Heart left ventricle (tissue), 16 donors: ENCODE measurements around the gene CEP63. TPM values are rescaled to one million over a fixed set of nuclear protein-coding genes. Genes with fewer than 3 reads are reported as not detected.
A peak's percentile ranks its signal among the peaks of the same experiment; 100 is the strongest.

Experiments
- ATAC-seq, 4 donors: fragments of 200-7000 bp; cut with Tn5 transposase; one replicate each; pipeline ENCODE4 v1.9.1; 2020 to 2022; ENCODE audit warnings: moderate library complexity in 4 of 4, mild to moderate bottlenecking in 3 of 4, moderate number of reproducible peaks in 1 of 4
- DNase-seq, 5 donors: peaks; one replicate each; pipeline ENCODE4 v3.0.0-alpha.2; 2020
- H3K27ac ChIP-seq, 12 donors: fragments of 200-600 bp; sonication (generic) in 4 of 12; one replicate each; pipeline versions ENCODE4 v1.5.0 to v1.8.0; 2016 to 2022; ENCODE audit warnings: mild to moderate bottlenecking in 2 of 12
- H3K27me3 ChIP-seq, 9 donors: fragments of 200-600 bp; sonication (generic) in 2 of 9; one replicate each; pipeline versions ENCODE4 v1.5.1 to v1.8.0; 2016 to 2022; ENCODE audit warnings: mild to moderate bottlenecking in 3 of 9
- H3K36me3 ChIP-seq, 9 donors: fragments of 200-600 bp; sonication (generic) in 2 of 9; one replicate each; pipeline versions ENCODE4 v1.5.0 to v1.8.0; 2018 to 2022; ENCODE audit warnings: mild to moderate bottlenecking in 2 of 9
- H3K4me1 ChIP-seq, 12 donors: fragments of 200-600 bp; sonication (generic) in 4 of 12; one replicate each; pipeline versions ENCODE4 v1.5.0 to v1.8.0; 2016 to 2022; ENCODE audit warnings: mild to moderate bottlenecking in 3 of 12
- H3K4me3 ChIP-seq, 12 donors: fragments of 200-600 bp; sonication (generic) in 4 of 12; one replicate each; pipeline versions ENCODE4 v1.5.0 to v1.8.0; 2017 to 2022; ENCODE audit warnings: mild to moderate bottlenecking in 9 of 12, moderate library complexity in 4 of 12
- H3K9me3 ChIP-seq, 12 donors: fragments of 200-600 bp; sonication (generic) in 4 of 12; one replicate each; pipeline versions ENCODE4 v1.5.0 to v1.8.0; 2016 to 2022; ENCODE audit warnings: mild to moderate bottlenecking in 1 of 12
- POLR2A ChIP-seq, 2 donors: fragments of 450-650 bp; IDR thresholded peaks; one replicate each; pipeline ENCODE4 v1.6.1; 2017; ENCODE audit warnings: antibody characterized with exemption in 2 of 2, mild to moderate bottlenecking in 2 of 2, moderate library complexity in 2 of 2
- WGBS, 4 donors: extraction: QIAGEN DNeasy Blood & Tissue Kit in 2 of 4; methylation state at CpG; one replicate each; pipeline versions ENCODE4 v1.1.5 to v1.1.7; 2013 to 2018; 5-methylcytosine and 5-hydroxymethylcytosine counted together
- intact Hi-C, 10 donors: fragments of 100-400 bp; cut with DNase I; formaldehyde crosslinking; loops; one replicate each; pipeline versions ENCODE4 v1.11.1 to v1.14.2; 2022
- long read RNA-seq, 3 donors: library from polyadenylated mRNA; unstranded; transcript quantifications; one replicate each; pipeline ENCODE4 v2.0.0, GENCODE V29; 2020 to 2021
- polyA plus RNA-seq, 2 donors: library from polyadenylated mRNA; stranded (reverse); fragments of 200-250 nt; gene quantifications; one replicate each; pipeline ENCODE4 v1.2.3, GENCODE V29; 2013
- total RNA-seq, 9 donors: library from RNA; depleted of rRNA in 2 of 9; stranded (reverse); fragments of >200 nt in 2 of 9; fragmentation: NEBNext Ultra II Directional in 3 of 9; extraction: Animal tissue kit (Norgen Biotek cat#: 25700) in 3 of 9; gene quantifications; one replicate each; pipeline versions ENCODE4 v1.1.0 to v1.2.4, GENCODE V29; 2016 to 2023
- TF ChIP-seq, protein P1 (sequence below), 12 donors: fragments of 200-600 bp; sonication (generic) in 4 of 12; IDR thresholded peaks; one replicate each; pipeline versions ENCODE4 v1.5.0 to v1.8.0; 2018 to 2022; ENCODE audit warnings: antibody characterized with exemption in 12 of 12, mild to moderate bottlenecking in 5 of 12
- donor health status: ischemic (EF 13 %, LVEDD 7.1; RV severe dilation, severe dysfunction).
- donor health status: healthy with polysubstance abuse.
- donor health status: DM: no; HTN: yes; CAD: no.
- donor health status: DM: no; HTN: no; CAD: no.
- donor health status: ischemic (EF 25% LVEDD 6.9; RV normal size, moderate dysfunction).
- donor health status: ischemic (EF 25% LVEDD 5.7; RV mildly dilated, moderate dysfunction).
- donor health status: healthy.
- donor health status: DM: yes; HTN: yes; CAD: no.
- donor health status: ischemic (EF 35%, LVEDD 5.7; RV mildly dilated, moderate dysfunction).
- donor health status: nonischemic (EF 11% LVEDD 7.7; RV severe dilation, severe dysfunction).
- donor health status: DM: yes; HTN: yes; CAD: no.
- donor health status: PGD.
- donor health status: ischemic (EF 29% LVEDD 5.4; RV normal size, mild dysfunction).
- donor health status: nonischemic (EF 23%, LVEDD 6.1; RV moderate dilation, normal function).

The CEP63 gene
- total RNA-seq (10 to 100 TPM; 19.1 to 35.3 (median 30.3) TPM), polyA plus RNA-seq (10 to 100 TPM; 27.0 to 27.2 TPM)
- long read RNA-seq, donor 1, transcript CEP63-201 (12 exons, 2,056 nt), result major isoform, 14 of 54 reads
- long read RNA-seq, donor 1, partial matches to known transcripts, result 23 of 54 reads
- long read RNA-seq, donor 1, other reads (novel, unspliced or antisense), result 13 of 54 reads
- long read RNA-seq, donor 2, transcript CEP63-201 (12 exons, 2,056 nt), result major isoform, 10 of 79 reads
- long read RNA-seq, donor 2, partial matches to known transcripts, result 47 of 79 reads
- long read RNA-seq, donor 2, other reads (novel, unspliced or antisense), result 20 of 79 reads
- long read RNA-seq, donor 3, transcript CEP63-201 (12 exons, 2,056 nt), result major isoform, 6 of 36 reads
- long read RNA-seq, donor 3, partial matches to known transcripts, result 15 of 36 reads
- long read RNA-seq, donor 3, other reads (novel, unspliced or antisense), result 12 of 36 reads

DNA sequence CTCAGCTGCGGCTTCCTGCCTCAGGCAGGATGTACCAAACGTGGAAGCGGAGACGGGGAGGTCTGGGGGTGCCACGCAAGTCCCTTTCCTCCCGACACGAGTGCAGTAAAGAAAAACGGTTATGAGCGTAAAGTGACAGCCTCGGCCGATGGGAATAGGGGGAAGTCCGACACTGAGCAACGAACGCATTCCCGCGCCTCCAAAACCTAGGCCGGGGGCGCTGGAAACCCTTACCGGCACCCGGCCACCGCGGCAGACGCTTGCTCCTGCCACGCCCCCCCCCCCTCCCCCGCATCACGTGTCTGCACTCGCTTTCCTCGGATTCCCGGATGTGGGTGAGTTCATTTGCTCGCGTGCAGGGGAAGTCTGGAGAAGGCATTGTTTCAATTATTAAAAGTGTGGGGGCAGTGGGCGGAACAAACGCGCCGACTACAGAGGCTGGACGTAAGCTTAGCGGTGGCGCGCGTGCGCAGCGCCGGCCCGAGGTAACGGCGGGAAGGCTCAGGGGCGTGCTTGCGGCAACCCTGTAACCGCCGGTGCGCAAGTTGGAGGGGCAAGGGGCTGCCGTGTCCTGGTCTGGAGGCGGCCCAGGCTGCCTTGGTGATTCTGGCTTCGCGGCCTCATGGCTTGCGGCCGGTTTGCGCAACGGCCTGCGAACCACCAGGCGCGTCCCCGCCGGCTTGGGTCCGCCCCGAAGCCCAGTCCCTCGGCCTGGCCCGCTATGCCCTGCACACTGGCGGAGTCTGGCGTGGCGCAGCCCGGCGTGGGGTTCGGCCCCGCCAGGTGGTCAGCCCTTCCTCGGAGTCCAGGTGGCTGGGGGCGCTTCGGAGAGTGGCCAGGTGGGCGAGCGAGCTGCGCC is at the start of gene CEP63, which contains the start of gene ANAPC13:
Gene CEP63 (plus strand): TSS at position 340 of the 859 bp plus-strand sequence. CDS start 9,264 bp downstream, outside the sequence.
Gene ANAPC13 (minus strand): TSS at position 268 of the 859 bp plus-strand sequence. CDS start 3,081 bp downstream, outside the sequence.
- H3K27me3 ChIP-seq, result no peaks in the 10 kb centered on the region
- 0 to 1% (median 0%) methylated on average over 46 to 81 of the region's 81 CpGs for WGBS, 4 donors
- peaks cover 7 to 53% (median 34%) of the 10 kb centered on the region in 12 donors for H3K4me1 ChIP-seq
- H3K9me3 ChIP-seq, result no peaks in the 10 kb centered on the region
- peak within 1 kb of the TSS; percentile 81 to 99 (median 96) for H3K27ac ChIP-seq
- peak; percentile 93 to 96 (median 95) for DNase-seq
- TF ChIP-seq, protein P1, sequence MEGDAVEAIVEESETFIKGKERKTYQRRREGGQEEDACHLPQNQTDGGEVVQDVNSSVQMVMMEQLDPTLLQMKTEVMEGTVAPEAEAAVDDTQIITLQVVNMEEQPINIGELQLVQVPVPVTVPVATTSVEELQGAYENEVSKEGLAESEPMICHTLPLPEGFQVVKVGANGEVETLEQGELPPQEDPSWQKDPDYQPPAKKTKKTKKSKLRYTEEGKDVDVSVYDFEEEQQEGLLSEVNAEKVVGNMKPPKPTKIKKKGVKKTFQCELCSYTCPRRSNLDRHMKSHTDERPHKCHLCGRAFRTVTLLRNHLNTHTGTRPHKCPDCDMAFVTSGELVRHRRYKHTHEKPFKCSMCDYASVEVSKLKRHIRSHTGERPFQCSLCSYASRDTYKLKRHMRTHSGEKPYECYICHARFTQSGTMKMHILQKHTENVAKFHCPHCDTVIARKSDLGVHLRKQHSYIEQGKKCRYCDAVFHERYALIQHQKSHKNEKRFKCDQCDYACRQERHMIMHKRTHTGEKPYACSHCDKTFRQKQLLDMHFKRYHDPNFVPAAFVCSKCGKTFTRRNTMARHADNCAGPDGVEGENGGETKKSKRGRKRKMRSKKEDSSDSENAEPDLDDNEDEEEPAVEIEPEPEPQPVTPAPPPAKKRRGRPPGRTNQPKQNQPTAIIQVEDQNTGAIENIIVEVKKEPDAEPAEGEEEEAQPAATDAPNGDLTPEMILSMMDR (IDR thresholded peaks at IDR 0.05), result no peak
- no peak for TF ChIP-seq POLR2A (IDR thresholded peaks at IDR 0.05)
- intact Hi-C loops, result loop anchor here in 3 of 10 donors (5.0 to 10.0 kb wide), 4 partner anchors 271 to 914 kb away; partner anchors contain the start of gene CDV3 (in 1 of the 3)
- peaks cover 0 to 22% (median 18%) of the 10 kb centered on the region in 9 donors for H3K36me3 ChIP-seq
- peak within 1 kb of the TSS; percentile 61 to 96 (median 80) for H3K4me3 ChIP-seq
- ATAC-seq, result peak; percentile 92 to 96 (median 93)

GRCh38 chr3:134437211-134437752 is 48.6 kb upstream of the CEP63 start:
- TF ChIP-seq, protein P1 (IDR thresholded peaks at IDR 0.05), result no peak
- no peak for TF ChIP-seq POLR2A (IDR thresholded peaks at IDR 0.05)
- Histone ChIP-seq H3K36me3 (no peaks in the 10 kb centered on the region), H3K27ac (no peak overlapping the region), H3K4me1 (no peaks in the 10 kb centered on the region), H3K9me3 (no peaks in the 10 kb centered on the region), H3K27me3 (no peaks in the 10 kb centered on the region), H3K4me3 (no peak overlapping the region)
- intact Hi-C loops, result no loop called here
- no peak for DNase-seq
- ATAC-seq, result no peak
- WGBS, 4 donors, result 86 to 89% (median 87%) methylated on average over 3 of the region's 3 CpGs

DNA sequence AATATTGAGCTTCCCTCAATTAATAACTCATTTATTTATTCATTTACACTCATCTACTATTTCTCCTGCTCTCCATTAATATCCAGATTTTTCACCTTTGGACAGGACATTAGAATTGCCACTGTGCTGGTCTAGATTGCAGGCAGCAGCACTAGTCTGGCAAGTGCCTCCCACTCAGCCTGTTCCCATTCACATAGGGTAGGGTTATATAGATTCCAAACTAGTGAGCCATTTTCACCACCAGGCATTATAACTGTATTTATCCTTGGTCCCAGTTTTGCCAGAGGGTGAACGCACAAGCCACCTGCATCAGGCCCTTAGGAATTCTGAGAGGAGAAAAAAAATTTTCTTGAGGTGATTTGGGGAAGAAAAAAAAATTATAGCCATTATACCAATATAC is 44.5 kb upstream of the CEP63 start:
- Histone ChIP-seq H3K36me3 (no peaks in the 10 kb centered on the region), H3K9me3 (peaks cover 0 to 13% (median 0%) of the 10 kb centered on the region in 12 donors), H3K27ac (no peak overlapping the region), H3K27me3 (no peaks in the 10 kb centered on the region), H3K4me3 (no peak overlapping the region), H3K4me1 (peaks cover 0 to 14% (median 11%) of the 10 kb centered on the region in 12 donors)
- DNase-seq (no peak), ATAC-seq (no peak)
- TF ChIP-seq POLR2A (IDR thresholded peaks at IDR 0.05), result no peak
- TF ChIP-seq, protein P1 (IDR thresholded peaks at IDR 0.05), result no peak
- intact Hi-C loops, result no loop called here
- WGBS, 4 donors, result 91 to 97% (median 94%) methylated on average over 1 of the region's 1 CpG
